Suprapubic skin (tissue), 4 donors: Measurements from ENCODE around the gene PSMA6. TPM values are rescaled to one million over a fixed set of nuclear protein-coding genes. Genes with fewer than 3 reads are reported as not detected.

Experiments used
- DNase-seq, 2 donors: peaks; one replicate each; pipeline ENCODE4 v3.0.0-alpha.2; 2019; ENCODE audit warnings: low spot score in 2 of 2
- H3K27ac ChIP-seq: fragments of 200-600 bp; sonication (generic); one replicate; pipeline ENCODE4 v1.5.1; 2019
- H3K27me3 ChIP-seq: fragments of 200-600 bp; sonication (generic); one replicate; pipeline ENCODE4 v1.5.1; 2019
- H3K36me3 ChIP-seq: fragments of 200-600 bp; sonication (generic); one replicate; pipeline ENCODE4 v1.5.1; 2019
- H3K4me1 ChIP-seq: fragments of 200-600 bp; sonication (generic); one replicate; pipeline ENCODE4 v1.5.1; 2019
- H3K4me3 ChIP-seq: fragments of 200-600 bp; sonication (generic); one replicate; pipeline ENCODE4 v1.5.1; 2019; ENCODE audit warnings: mild to moderate bottlenecking
- H3K9me3 ChIP-seq: fragments of 200-600 bp; sonication (generic); one replicate; pipeline ENCODE4 v1.5.1; 2019
- EP300 ChIP-seq: sonication (generic); formaldehyde crosslinking; IDR thresholded peaks from one replicate; pipeline ENCODE4 v1.6.1; 2017; ENCODE audit warnings: antibody characterized with exemption
- POLR2A ChIP-seq, 2 donors: fragments of 450-650 bp; IDR thresholded peaks; one replicate each; pipeline ENCODE4 v1.6.1; 2017; ENCODE audit warnings: antibody characterized with exemption in 2 of 2, mild to moderate bottlenecking in 2 of 2, moderate library complexity in 2 of 2
- POLR2AphosphoS5 ChIP-seq, 3 donors: sonication (generic); formaldehyde crosslinking; IDR thresholded peaks; one replicate each; pipeline ENCODE4 v1.6.1; 2017; ENCODE audit warnings: antibody characterized with exemption in 3 of 3
- WGBS: methylation state at CpG from one replicate; pipeline ENCODE4 v1.1.5; 2018; 5-methylcytosine and 5-hydroxymethylcytosine counted together
- total RNA-seq, 4 donors: library from RNA; depleted of rRNA; stranded (reverse); fragments of >200 nt; gene quantifications; one replicate each; pipeline ENCODE4 v1.1.0, GENCODE V29; 2016
- TF ChIP-seq, protein P1 (sequence below), 2 donors: fragments of 200-600 bp in 1 of 2; fragments of 450-650 bp in 1 of 2; sonication (generic) in 1 of 2; IDR thresholded peaks; one replicate each; pipeline ENCODE4 v1.5.1; 2016 to 2019; ENCODE audit warnings: antibody characterized with exemption in 2 of 2, mild to moderate bottlenecking in 1 of 2, moderate library complexity in 1 of 2

Gene PSMA6
- total RNA-seq, 4 donors from 2014 or later: 80.4 to 133 (median 110) TPM

- no peak for TF ChIP-seq POLR2A (IDR thresholded peaks at IDR 0.05)
- no peak for TF ChIP-seq POLR2AphosphoS5 (IDR thresholded peaks at IDR 0.05)
- TF ChIP-seq, protein P1, sequence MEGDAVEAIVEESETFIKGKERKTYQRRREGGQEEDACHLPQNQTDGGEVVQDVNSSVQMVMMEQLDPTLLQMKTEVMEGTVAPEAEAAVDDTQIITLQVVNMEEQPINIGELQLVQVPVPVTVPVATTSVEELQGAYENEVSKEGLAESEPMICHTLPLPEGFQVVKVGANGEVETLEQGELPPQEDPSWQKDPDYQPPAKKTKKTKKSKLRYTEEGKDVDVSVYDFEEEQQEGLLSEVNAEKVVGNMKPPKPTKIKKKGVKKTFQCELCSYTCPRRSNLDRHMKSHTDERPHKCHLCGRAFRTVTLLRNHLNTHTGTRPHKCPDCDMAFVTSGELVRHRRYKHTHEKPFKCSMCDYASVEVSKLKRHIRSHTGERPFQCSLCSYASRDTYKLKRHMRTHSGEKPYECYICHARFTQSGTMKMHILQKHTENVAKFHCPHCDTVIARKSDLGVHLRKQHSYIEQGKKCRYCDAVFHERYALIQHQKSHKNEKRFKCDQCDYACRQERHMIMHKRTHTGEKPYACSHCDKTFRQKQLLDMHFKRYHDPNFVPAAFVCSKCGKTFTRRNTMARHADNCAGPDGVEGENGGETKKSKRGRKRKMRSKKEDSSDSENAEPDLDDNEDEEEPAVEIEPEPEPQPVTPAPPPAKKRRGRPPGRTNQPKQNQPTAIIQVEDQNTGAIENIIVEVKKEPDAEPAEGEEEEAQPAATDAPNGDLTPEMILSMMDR (IDR thresholded peaks at IDR 0.05): no peak
- TF ChIP-seq EP300: no peak
- peaks cover 5% of the 10 kb centered on the region for H3K36me3 ChIP-seq
Measured at GRCh38 chr14:35284506-35284905, 7.7 kb upstream of the PSMA6 start.

GRCh38 chr14:35285168-35286002 lies 6.8 kb upstream of the PSMA6 start:
- H3K9me3 ChIP-seq: no peaks in the 10 kb centered on the region
- H3K4me1 ChIP-seq: peaks cover 13% of the 10 kb centered on the region
- 78% methylated on average over 5 of the region's 5 CpGs for WGBS
- H3K27me3 ChIP-seq: no peaks in the 10 kb centered on the region
- H3K36me3 ChIP-seq: peaks cover 5% of the 10 kb centered on the region
- TF ChIP-seq EP300: no peak
- TF ChIP-seq, protein P1 (IDR thresholded peaks at IDR 0.05): no peak
- no peak for TF ChIP-seq POLR2AphosphoS5 (IDR thresholded peaks at IDR 0.05)
- TF ChIP-seq POLR2A (IDR thresholded peaks at IDR 0.05): no peak
- no peak overlapping the region for H3K4me3 ChIP-seq
- no peak for DNase-seq
- no peak overlapping the region for H3K27ac ChIP-seq

More at GRCh38 chr14:35284506-35284905, 7.7 kb upstream of the PSMA6 start:
- Histone ChIP-seq H3K27ac (no peak overlapping the region), H3K4me1 (peaks cover 13% of the 10 kb centered on the region), H3K27me3 (no peaks in the 10 kb centered on the region), H3K4me3 (no peak overlapping the region), H3K9me3 (no peaks in the 10 kb centered on the region)
- DNase-seq: no peak
- 98% methylated on average over 2 of the region's 2 CpGs for WGBS

- Histone ChIP-seq H3K9me3 (no peaks in the 10 kb centered on the region), H3K27me3 (no peaks in the 10 kb centered on the region), H3K4me3 (no peak overlapping the region), H3K36me3 (peaks cover 5% of the 10 kb centered on the region), H3K4me1 (peaks cover 14% of the 10 kb centered on the region), H3K27ac (no peak overlapping the region)
- no peak for DNase-seq
- TF ChIP-seq EP300 (no peak), POLR2AphosphoS5 (IDR thresholded peaks at IDR 0.05) (no peak), POLR2A (IDR thresholded peaks at IDR 0.05) (no peak)
- TF ChIP-seq, protein P1 (IDR thresholded peaks at IDR 0.05): no peak
- 67% methylated on average over 8 of the region's 8 CpGs for WGBS
Measured at GRCh38 chr14:35286003-35286600, 6.1 kb upstream of the PSMA6 start.

GRCh38 chr14:35286707-35287106 lies 5.5 kb upstream of the PSMA6 start:
- TF ChIP-seq, protein P1 (IDR thresholded peaks at IDR 0.05): no peak
- TF ChIP-seq POLR2AphosphoS5 (IDR thresholded peaks at IDR 0.05) (no peak), EP300 (no peak), POLR2A (IDR thresholded peaks at IDR 0.05) (no peak)
- Histone ChIP-seq H3K9me3 (no peaks in the 10 kb centered on the region), H3K36me3 (peaks cover 5% of the 10 kb centered on the region), H3K4me1 (peaks cover 19% of the 10 kb centered on the region), H3K4me3 (no peak overlapping the region), H3K27me3 (no peaks in the 10 kb centered on the region), H3K27ac (no peak overlapping the region)
- 72% methylated on average over 1 of the region's 1 CpG for WGBS
- no peak for DNase-seq

DNA sequence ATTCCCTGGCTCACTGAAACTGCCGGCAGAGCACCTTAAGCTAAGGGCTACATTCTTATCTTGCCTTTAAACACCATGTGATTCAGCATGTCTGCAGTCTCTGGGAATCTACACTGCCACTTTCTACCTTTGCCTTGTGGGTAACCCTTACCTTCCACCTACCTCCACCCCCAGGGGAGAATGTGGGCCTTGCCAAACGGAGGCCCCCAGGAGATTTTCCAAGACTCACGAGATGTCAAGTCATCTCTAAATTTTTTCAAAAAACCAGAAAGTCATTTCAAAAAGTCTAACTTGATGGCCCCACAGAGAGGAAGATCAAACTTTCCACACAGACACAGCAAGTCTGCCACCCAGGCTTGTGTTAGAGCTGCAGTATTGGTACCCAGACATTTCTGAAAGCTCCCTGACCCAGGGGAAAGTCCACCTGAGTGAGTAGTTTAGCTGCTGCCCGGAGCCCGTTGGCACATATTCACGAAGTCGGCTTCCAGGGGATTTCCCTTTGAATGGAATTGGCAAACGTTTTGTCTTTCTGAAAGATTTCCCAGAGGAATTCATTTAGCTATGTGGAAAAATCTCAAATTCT lies 4.7 kb upstream of the PSMA6 start:
- peaks cover 19% of the 10 kb centered on the region for H3K4me1 ChIP-seq
- DNase-seq: no peak
- H3K27ac ChIP-seq: no peak overlapping the region
- H3K27me3 ChIP-seq: no peaks in the 10 kb centered on the region
- TF ChIP-seq EP300 (no peak), POLR2A (IDR thresholded peaks at IDR 0.05) (no peak), POLR2AphosphoS5 (IDR thresholded peaks at IDR 0.05) (no peak)
- TF ChIP-seq, protein P1 (IDR thresholded peaks at IDR 0.05): no peak
- peaks cover 4% of the 10 kb centered on the region for H3K36me3 ChIP-seq
- H3K9me3 ChIP-seq: no peaks in the 10 kb centered on the region
- WGBS: 10% methylated on average over 8 of the region's 8 CpGs
- H3K4me3 ChIP-seq: no peak overlapping the region
